Adipocyte (in vitro differentiated cells): Measurements from ENCODE around the gene FRMD4A.

Experiments used
- DNase-seq: peaks from one replicate; pipeline ENCODE4 v3.0.0-alpha.2; 2015; ENCODE audit warnings: low read depth
- H3K27me3 ChIP-seq: replicated peaks from 2 replicates; pipeline ENCODE4 v1.7.0; 2013; ENCODE audit warnings: mild to moderate bottlenecking, low read length, moderate library complexity; ENCODE audit not compliant: control insufficient read depth, insufficient read depth
- H3K36me3 ChIP-seq: 2 replicates; pipeline ENCODE4 v1.7.0; 2013; ENCODE audit warnings: low read length, mild to moderate bottlenecking, moderate library complexity; ENCODE audit not compliant: control insufficient read depth, insufficient read depth, severe bottlenecking
- H3K4me1 ChIP-seq: 2 replicates; pipeline ENCODE4 v1.7.0; 2013; ENCODE audit warnings: mild to moderate bottlenecking, low read length, moderate library complexity; ENCODE audit not compliant: control insufficient read depth, insufficient read depth
- H3K4me3 ChIP-seq: 2 replicates; pipeline ENCODE4 v1.7.0; 2013; ENCODE audit warnings: mild to moderate bottlenecking, low read length, moderate library complexity
- H3K9ac ChIP-seq: 2 replicates; pipeline ENCODE4 v1.7.0; 2013; ENCODE audit warnings: mild to moderate bottlenecking, low read length, moderate library complexity
- H3K9me3 ChIP-seq: 2 replicates; pipeline ENCODE4 v1.7.0; 2013; ENCODE audit warnings: mild to moderate bottlenecking, low read length, moderate library complexity; ENCODE audit not compliant: control insufficient read depth

Gene FRMD4A

GRCh38 chr10:14123139-14123538 is 207.6 kb downstream of the FRMD4A start:
- Histone ChIP-seq H3K36me3 (no peaks in the 10 kb centered on the region), H3K9ac (no peak overlapping the region), H3K4me1 (no peaks in the 10 kb centered on the region), H3K27me3 (peaks cover 7% of the 10 kb centered on the region), H3K9me3 (no peaks in the 10 kb centered on the region), H3K4me3 (no peak overlapping the region)
- DNase-seq: no peak

- no peaks in the 10 kb centered on the region for H3K36me3 ChIP-seq
- peaks cover 23% of the 10 kb centered on the region for H3K27me3 ChIP-seq
- no peak overlapping the region for H3K9ac ChIP-seq
These were observed 209.9 kb downstream of the FRMD4A start for GRCh38 chr10:14120812-14121211.

DNA sequence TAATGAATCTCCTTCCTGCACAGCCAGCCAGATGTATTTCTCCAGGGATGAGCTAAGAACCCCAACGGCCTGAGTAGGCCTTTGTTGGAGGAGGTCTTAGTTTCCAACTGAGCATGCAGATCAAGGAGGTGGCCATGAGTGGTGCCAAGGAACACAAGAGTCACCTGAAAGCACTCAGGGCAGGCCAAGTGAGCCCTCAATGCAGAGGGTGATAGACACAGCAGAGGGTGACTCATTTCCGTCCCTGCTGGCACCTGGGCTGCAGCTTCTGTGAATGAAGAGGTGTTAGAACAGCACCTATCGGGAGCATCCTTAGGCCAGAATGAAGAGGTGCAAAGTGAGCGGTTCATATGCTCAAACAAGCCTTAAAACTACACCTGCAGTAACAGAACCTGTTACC is 211.8 kb downstream of the FRMD4A start:
- Histone ChIP-seq H3K9ac (no peak overlapping the region), H3K36me3 (no peaks in the 10 kb centered on the region), H3K4me3 (no peak overlapping the region), H3K4me1 (no peaks in the 10 kb centered on the region), H3K9me3 (no peaks in the 10 kb centered on the region), H3K27me3 (peaks cover 38% of the 10 kb centered on the region)
- DNase-seq: no peak

More at GRCh38 chr10:14120812-14121211, 209.9 kb downstream of the FRMD4A start:
- Histone ChIP-seq H3K4me1 (no peaks in the 10 kb centered on the region), H3K9me3 (no peaks in the 10 kb centered on the region), H3K4me3 (no peak overlapping the region)
- DNase-seq: no peak

DNA sequence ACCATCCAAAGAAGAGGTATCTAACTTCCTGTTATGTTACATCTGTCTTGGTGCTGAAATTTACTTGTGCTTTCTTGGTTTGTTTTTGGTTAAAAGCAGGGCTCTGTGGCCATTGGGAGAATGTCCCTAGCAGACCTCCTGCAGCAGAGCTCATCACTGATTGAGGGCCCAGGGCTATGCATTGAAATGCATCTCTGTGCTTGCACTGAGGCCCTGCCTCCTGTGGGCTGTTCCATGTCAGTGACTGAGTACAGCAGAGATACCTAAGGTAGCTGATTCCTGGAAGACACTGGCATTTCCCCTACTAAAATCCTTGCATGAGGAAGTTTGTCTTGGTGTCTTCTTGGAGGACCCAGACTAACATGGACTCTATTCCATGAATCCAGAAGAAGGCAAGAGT is 213.9 kb downstream of the FRMD4A start:
- no peak for DNase-seq
- no peak overlapping the region for H3K9ac ChIP-seq
- H3K4me1 ChIP-seq: no peaks in the 10 kb centered on the region
- H3K27me3 ChIP-seq: peaks cover 44% of the 10 kb centered on the region
- H3K9me3 ChIP-seq: no peaks in the 10 kb centered on the region
- H3K4me3 ChIP-seq: no peak overlapping the region
- no peaks in the 10 kb centered on the region for H3K36me3 ChIP-seq

DNA sequence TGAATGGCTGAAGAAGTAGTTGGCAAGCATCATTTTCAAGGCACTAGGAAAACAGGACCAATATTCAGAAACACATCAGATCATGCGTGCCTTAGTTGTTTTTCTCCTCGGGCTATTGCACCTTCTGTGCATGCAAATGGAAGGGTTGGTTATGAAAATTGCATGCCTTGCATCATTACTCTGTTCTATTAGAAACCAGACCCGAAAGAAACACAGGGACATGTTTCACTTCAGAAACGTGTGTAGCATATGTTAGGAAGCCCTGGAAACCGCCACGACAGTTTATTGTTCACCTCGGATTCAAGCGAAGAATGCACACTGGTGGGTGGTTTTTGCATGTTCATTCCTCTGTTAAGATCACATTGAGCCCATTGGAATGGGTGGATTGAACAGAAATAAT is 214.7 kb downstream of the FRMD4A start:
- no peaks in the 10 kb centered on the region for H3K36me3 ChIP-seq
- DNase-seq: no peak

DNA sequence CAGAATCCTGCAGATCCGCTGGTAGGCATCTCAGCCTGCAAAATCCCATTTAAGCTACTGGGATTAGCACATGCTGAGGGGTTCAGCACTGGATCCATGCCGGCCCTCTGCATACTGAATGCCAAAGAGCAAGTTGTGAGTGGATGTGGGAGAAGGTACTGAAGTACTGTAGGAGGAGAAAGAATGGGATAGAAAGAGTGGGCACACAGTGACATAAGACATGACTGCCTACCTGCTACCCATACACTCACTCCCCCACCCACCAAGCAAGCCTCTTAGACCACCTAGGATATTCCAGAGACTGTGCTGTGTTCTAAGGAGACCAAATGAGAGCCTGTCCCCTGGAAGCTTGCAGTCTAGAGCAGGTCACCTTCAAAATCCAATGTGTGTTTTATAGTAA is 215.9 kb downstream of the FRMD4A start:
- H3K4me1 ChIP-seq: no peaks in the 10 kb centered on the region
- peaks cover 41% of the 10 kb centered on the region for H3K27me3 ChIP-seq

More for the DNA sequence above, 214.7 kb downstream of the FRMD4A start:
- Histone ChIP-seq H3K27me3 (peaks cover 41% of the 10 kb centered on the region), H3K9me3 (no peaks in the 10 kb centered on the region), H3K9ac (no peak overlapping the region), H3K4me3 (no peak overlapping the region), H3K4me1 (no peaks in the 10 kb centered on the region)

GRCh38 chr10:14112056-14112455 is 218.7 kb downstream of the FRMD4A start:
- H3K27me3 ChIP-seq: peaks cover 49% of the 10 kb centered on the region
- H3K9ac ChIP-seq: no peak overlapping the region
- no peaks in the 10 kb centered on the region for H3K9me3 ChIP-seq
- no peaks in the 10 kb centered on the region for H3K36me3 ChIP-seq
- no peaks in the 10 kb centered on the region for H3K4me1 ChIP-seq
- no peak overlapping the region for H3K4me3 ChIP-seq
- no peak for DNase-seq

More for the DNA sequence above, 215.9 kb downstream of the FRMD4A start:
- DNase-seq: no peak
- H3K36me3 ChIP-seq: no peaks in the 10 kb centered on the region
- H3K9me3 ChIP-seq: no peaks in the 10 kb centered on the region
- no peak overlapping the region for H3K4me3 ChIP-seq
- H3K9ac ChIP-seq: no peak overlapping the region

GRCh38 chr10:14111208-14111607 is 219.5 kb downstream of the FRMD4A start:
- DNase-seq: peak; percentile 2
- Histone ChIP-seq H3K27me3 (peaks cover 41% of the 10 kb centered on the region), H3K9ac (no peak overlapping the region), H3K9me3 (no peaks in the 10 kb centered on the region), H3K4me1 (no peaks in the 10 kb centered on the region), H3K4me3 (no peak overlapping the region), H3K36me3 (no peaks in the 10 kb centered on the region)

GRCh38 chr10:14106828-14107227 is 223.9 kb downstream of the FRMD4A start:
- no peak for DNase-seq
- H3K27me3 ChIP-seq: peaks cover 15% of the 10 kb centered on the region
- H3K9me3 ChIP-seq: peaks cover 4% of the 10 kb centered on the region
- no peak overlapping the region for H3K4me3 ChIP-seq
- no peaks in the 10 kb centered on the region for H3K36me3 ChIP-seq
- H3K4me1 ChIP-seq: no peaks in the 10 kb centered on the region
- H3K9ac ChIP-seq: no peak overlapping the region

DNA sequence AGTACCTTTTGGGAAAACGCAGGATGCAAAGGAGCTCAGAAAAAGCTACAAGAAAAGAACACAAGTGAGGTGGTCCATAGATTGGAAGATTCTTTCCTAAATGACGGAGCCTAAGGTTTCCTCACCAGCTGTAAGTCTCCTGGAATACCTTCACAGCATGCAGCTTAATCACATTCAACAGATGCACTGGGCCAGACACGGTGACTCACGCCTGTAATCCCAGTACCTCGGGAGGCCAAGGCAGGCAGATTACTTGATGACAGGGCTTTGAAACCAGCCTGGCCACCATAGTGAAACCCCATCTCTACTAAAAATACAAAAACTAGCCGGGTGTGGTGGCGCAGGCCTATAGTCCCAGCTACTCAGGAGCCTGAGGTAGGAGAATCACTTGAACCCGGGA is 228.7 kb downstream of the FRMD4A start:
- H3K4me3 ChIP-seq: no peak overlapping the region
- DNase-seq: no peak
- peaks cover 2% of the 10 kb centered on the region for H3K27me3 ChIP-seq
- H3K4me1 ChIP-seq: no peaks in the 10 kb centered on the region
- peaks cover 4% of the 10 kb centered on the region for H3K9me3 ChIP-seq
- H3K9ac ChIP-seq: no peak overlapping the region
- no peaks in the 10 kb centered on the region for H3K36me3 ChIP-seq

GRCh38 chr10:14099885-14100284 is 230.8 kb downstream of the FRMD4A start:
- no peaks in the 10 kb centered on the region for H3K4me1 ChIP-seq
- H3K27me3 ChIP-seq: peaks cover 2% of the 10 kb centered on the region
- no peak for DNase-seq
- no peaks in the 10 kb centered on the region for H3K36me3 ChIP-seq
- no peak overlapping the region for H3K4me3 ChIP-seq
- no peaks in the 10 kb centered on the region for H3K9me3 ChIP-seq
- H3K9ac ChIP-seq: no peak overlapping the region

DNA sequence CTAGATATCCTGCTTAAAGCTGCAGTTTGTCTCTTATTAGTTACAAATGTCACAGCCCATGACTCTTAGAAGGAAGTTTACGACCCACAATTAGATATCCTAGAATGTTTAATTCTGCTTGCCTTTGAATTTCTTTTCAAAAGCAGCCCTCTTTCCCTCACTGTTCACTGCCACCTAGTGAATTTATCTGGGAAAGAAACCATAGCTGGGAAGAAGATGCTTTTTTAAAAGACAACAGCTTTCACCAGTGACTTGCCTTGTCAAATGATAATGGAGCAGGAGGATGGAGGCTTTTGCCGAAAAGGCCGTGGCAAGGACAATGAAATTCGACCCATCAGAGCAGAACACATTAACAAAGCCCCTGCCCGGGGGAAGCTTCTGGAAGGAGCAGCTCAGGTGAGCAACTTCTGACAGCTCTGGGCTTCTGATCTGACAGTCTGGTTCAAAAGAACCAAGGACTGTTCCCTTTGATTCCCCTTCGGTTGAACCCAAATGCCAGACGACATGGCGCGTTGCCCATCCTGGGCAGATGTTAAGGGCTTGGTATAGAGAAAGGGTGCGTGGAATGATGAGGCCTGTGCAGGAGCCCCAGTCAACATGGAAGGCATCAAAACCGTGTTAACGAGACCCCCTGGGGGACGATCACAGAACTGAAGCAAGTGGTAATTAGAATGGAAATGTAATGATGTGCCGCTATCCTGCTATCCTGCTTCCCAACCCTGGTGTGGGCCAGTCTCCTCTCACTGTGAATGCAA is 236.8 kb downstream of the FRMD4A start:
- Histone ChIP-seq H3K9me3 (no peaks in the 10 kb centered on the region), H3K4me1 (no peaks in the 10 kb centered on the region), H3K36me3 (no peaks in the 10 kb centered on the region), H3K27me3 (no peaks in the 10 kb centered on the region), H3K9ac (no peak overlapping the region), H3K4me3 (no peak overlapping the region)
- DNase-seq: peak; percentile 81
